K562 (cell line): ENCODE measurements around the gene CDKL1. TPM values are rescaled to one million over a fixed set of nuclear protein-coding genes. Genes with fewer than 3 reads are reported as not detected.

Source experiments
- ATAC-seq: fragments of 200-7000 bp; cut with Tn5 transposase; 3 replicates; pipeline ENCODE4 v1.9.1; 2020; ENCODE audit warnings: moderate library complexity
- BruUV-seq: library from RNA; stranded (reverse); fragments of 400-500 nt; replicated peaks from 2 replicates; lab custom pipeline; 2021; lab: Mats Ljungman, UMichigan
- CTCF ChIA-PET: fragments of 300-600 bp; formaldehyde crosslinking; extraction: SDS; loops from one replicate; lab custom pipeline; 2021; ENCODE audit warnings: low intra/inter-chr PET ratio; lab: Yijun Ruan, JAX
- POLR2A ChIA-PET: fragments of 300-600, 350-650 bp; sonication (Branson Sonifier 250); formaldehyde crosslinking; extraction: SDS; loops from one replicate; lab custom pipeline; 2021; ENCODE audit warnings: antibody characterized with exemption, inconsistent platforms; lab: Yijun Ruan, JAX
- DNase-seq, 4 experiments: peaks; one replicate each; pipeline versions ENCODE4 v3.0.0 to v3.0.0-alpha.2; 2011 to 2018; ENCODE audit warnings: low spot score in 3 of 4, mixed read lengths in 3 of 4; ENCODE audit errors: extremely low read depth in 1 of 4
- FAIRE-seq: peaks from 2 replicates; lab custom pipeline; 2011; peaks lifted over from hg19 to GRCh38; lab: Jason Lieb, UNC
- H2AFZ ChIP-seq: 2 replicates; pipeline ENCODE4 v1.6.0; 2011; ENCODE audit warnings: low read depth, low read length, control low read depth, inconsistent platforms
- H3K27ac ChIP-seq: fragments of 200-600 bp; 3 replicates; pipeline ENCODE4 v1.8.0; 2011; ENCODE audit warnings: low read depth, mild to moderate bottlenecking, control low read depth, inconsistent platforms, low read length, moderate library complexity, mixed read lengths; ENCODE audit errors: extremely low read depth
- H3K27me3 ChIP-seq, 2 experiments: fragments of 300-600 bp in 1 of 2; 2 replicates in 1 of 2; 3 replicates in 1 of 2; pipeline versions ENCODE4 v1.6.0 to v1.8.0; 2011; ENCODE audit warnings: inconsistent platforms in 2 of 2, low read length in 2 of 2, mild to moderate bottlenecking in 1 of 2, mixed read lengths in 1 of 2, moderate library complexity in 1 of 2; ENCODE audit not compliant: control insufficient read depth in 2 of 2, insufficient read depth in 2 of 2
- H3K36me3 ChIP-seq: fragments of 300-600 bp; 3 replicates; pipeline ENCODE4 v1.8.0; 2011; ENCODE audit warnings: mild to moderate bottlenecking, low read length, inconsistent platforms; ENCODE audit not compliant: control insufficient read depth, insufficient read depth
- H3K4me1 ChIP-seq, 2 experiments: fragments of 200-600 bp in 1 of 2; replicated peaks in 1 of 2; 2 replicates in 1 of 2; 3 replicates in 1 of 2; pipeline versions ENCODE4 v1.5.1 to v1.8.0; 2011; ENCODE audit warnings: inconsistent platforms in 2 of 2, low read length in 2 of 2, mild to moderate bottlenecking in 1 of 2, mixed read lengths in 1 of 2, moderate library complexity in 1 of 2; ENCODE audit not compliant: control insufficient read depth in 2 of 2, insufficient read depth in 2 of 2
- H3K4me2 ChIP-seq: 2 replicates; pipeline ENCODE4 v1.6.1; 2011; ENCODE audit warnings: low read length, control low read depth, inconsistent platforms, mixed read lengths; ENCODE audit not compliant: insufficient read depth
- H3K4me3 ChIP-seq: fragments of 200-600 bp; sonication (generic), shearing (Covaris generic); 2 replicates; pipeline ENCODE4 v1.5.1; 2016; ENCODE audit warnings: control low read depth, inconsistent platforms
- H3K79me2 ChIP-seq: fragments of 200-600 bp; 3 replicates; pipeline ENCODE4 v1.8.0; 2011; ENCODE audit warnings: low read length, inconsistent platforms; ENCODE audit not compliant: control insufficient read depth, insufficient read depth
- H3K9ac ChIP-seq, 2 experiments: 2 replicates each; pipeline versions ENCODE4 v1.6.0 to v1.6.1; 2011; ENCODE audit warnings: low read depth in 2 of 2, low read length in 2 of 2, control low read depth in 1 of 2, inconsistent platforms in 1 of 2, mild to moderate bottlenecking in 1 of 2, mixed read lengths in 1 of 2; ENCODE audit not compliant: insufficient read depth in 1 of 2
- H3K9me1 ChIP-seq: one replicate; pipeline ENCODE4 v1.6.0; 2011; ENCODE audit warnings: inconsistent platforms, mild to moderate bottlenecking, low read length, moderate library complexity; ENCODE audit not compliant: control insufficient read depth, insufficient read depth
- H3K9me3 ChIP-seq: replicated peaks from 2 replicates; pipeline ENCODE4 v1.5.1; 2011; ENCODE audit warnings: low read depth, low read length, inconsistent platforms; ENCODE audit not compliant: control insufficient read depth, insufficient read depth
- H4K20me1 ChIP-seq: replicated peaks from 2 replicates; pipeline ENCODE4 v1.6.1; 2011; ENCODE audit warnings: low read length, inconsistent platforms, mixed read lengths; ENCODE audit not compliant: control insufficient read depth, insufficient read depth
- ARID2 ChIP-seq: fragments of 450-650 bp; IDR thresholded peaks from 2 replicates; pipeline ENCODE4 v1.6.1; 2017; ENCODE audit warnings: antibody characterized with exemption, mild to moderate bottlenecking
- CEBPG ChIP-seq, 3 experiments: fragments of 200-800 bp in 1 of 3; sonication (Bioruptor generic) in 1 of 3; sonication (generic) in 1 of 3; formaldehyde crosslinking in 1 of 3; IDR thresholded peaks in 2 of 3; conservative IDR thresholded peaks in 1 of 3; 2 replicates each; pipeline versions ENCODE4 v1.6.1 to v1.8.0; 2016 to 2022; ENCODE audit warnings: missing compliant biosample characterization in 2 of 3, missing genetic modification characterization in 2 of 3, mild to moderate bottlenecking in 1 of 3, missing genetic modification reagents in 1 of 3
- EP300 ChIP-seq: IDR thresholded peaks from 2 replicates; pipeline ENCODE4 v1.6.1; 2012; ENCODE audit warnings: low read length, improper control_type of control experiment
- EZH2 ChIP-seq: IDR thresholded peaks from 2 replicates; pipeline ENCODE4 v1.6.1; 2012; ENCODE audit warnings: low read depth, mild to moderate bottlenecking, inconsistent platforms, low read length, borderline replicate concordance
- HLTF ChIP-seq: fragments of 450-650 bp; IDR thresholded peaks from 2 replicates; pipeline ENCODE4 v1.6.1; 2016
- NONO ChIP-seq, 2 experiments: fragments of 200-400 bp in 1 of 2; fragments of 450-650 bp in 1 of 2; formaldehyde crosslinking in 1 of 2; IDR thresholded peaks; 2 replicates each; pipeline ENCODE4 v1.6.1; 2017; ENCODE audit warnings: low read depth in 2 of 2, mild to moderate bottlenecking in 2 of 2, moderate library complexity in 2 of 2, low read length in 1 of 2
- PHB2 ChIP-seq: fragments of 450-650 bp; IDR thresholded peaks from 2 replicates; pipeline ENCODE4 v1.6.1; 2017; ENCODE audit warnings: low read depth
- RBM34 ChIP-seq: fragments of 200-400 bp; formaldehyde crosslinking; IDR thresholded peaks from 2 replicates; pipeline ENCODE4 v1.6.1; 2018; ENCODE audit warnings: low read length, borderline replicate concordance; ENCODE audit not compliant: insufficient read depth
- USF2 ChIP-seq: sonication (generic); formaldehyde crosslinking; IDR thresholded peaks from 2 replicates; pipeline ENCODE4 v1.5.0; 2020; ENCODE audit warnings: missing genetic modification reagents
- ZBTB9 ChIP-seq: fragments of 450-650 bp; formaldehyde crosslinking; IDR thresholded peaks from 2 replicates; pipeline ENCODE4 v1.4.0; 2020; ENCODE audit warnings: mild to moderate bottlenecking, moderate library complexity
- ZNF143 ChIP-seq: sonication (generic); formaldehyde crosslinking; IDR thresholded peaks from 2 replicates; pipeline ENCODE4 v1.9.0; 2022; ENCODE audit warnings: mild to moderate bottlenecking, missing genetic modification reagents
- ZNF175 ChIP-seq: fragments of 200-800 bp; sonication (Bioruptor generic); IDR thresholded peaks from 2 replicates; pipeline ENCODE4 v1.6.1; 2016; ENCODE audit warnings: low read depth, mild to moderate bottlenecking, missing genetic modification characterization, missing compliant biosample characterization
- WGBS: fragments of 100-300 bp; shearing (Covaris generic); methylation state at CpG from one replicate; pipeline ENCODE4 v1.1.6; 2016; ENCODE audit warnings: low coverage, mixed read lengths; ENCODE audit not compliant: insufficient coverage; ENCODE audit errors: missing lambda C conversion rate; 5-methylcytosine and 5-hydroxymethylcytosine counted together
- in situ Hi-C: fragments of 300-500 bp; cut with MboI; formaldehyde crosslinking; loops from 4 replicates; pipeline ENCODE4 v1.15.0; 2018; ENCODE audit warnings: inconsistent platforms, mixed read lengths
- intact Hi-C: fragments of 100-400 bp; cut with micrococcal nuclease; formaldehyde crosslinking; loops from 2 replicates; pipeline ENCODE4 v1.14.2; 2022
- polyA plus RNA-seq, 8 experiments: library from polyadenylated mRNA; depleted of rRNA in 4 of 8; stranded (reverse) in 5 of 8; unstranded in 3 of 8; fragments of >200 nt; fragmentation: Nextera tagmentation in 2 of 8; fragmentation: Illumina TruSeq in 1 of 8; extraction: Ambion mirVana in 2 of 8; extraction: Trizol in 1 of 8; gene quantifications; 2 replicates each; pipeline versions ENCODE4 v1.2.1 to v1.2.3, GENCODE V29; 2011 to 2014; ENCODE audit warnings: inconsistent platforms in 1 of 8, missing spikeins in 1 of 8
- total RNA-seq, 7 experiments: library from RNA; depleted of rRNA in 6 of 7; stranded (reverse); fragments of >200 nt in 6 of 7; fragmentation: Illumina TruSeq in 2 of 7; extraction: Trizol in 2 of 7; gene quantifications; 2 replicates each; pipeline versions ENCODE4 v1.2.1 to v1.2.3, GENCODE V29; 2011 to 2021; ENCODE audit warnings: low replicate concordance in 1 of 7
- TF ChIP-seq, protein P1 (sequence below): fragments of 200-800 bp; sonication (Bioruptor generic); IDR thresholded peaks from 2 replicates; pipeline ENCODE4 v1.6.1; 2016; ENCODE audit warnings: missing genetic modification characterization, missing compliant biosample characterization

Gene CDKL1
- total and polyA plus RNA-seq, 9 of the 15 experiments (the other 6 are each of a cell fraction or from before 2014, with no cell fraction given), result 2.3 to 35.0 (median 7.5) TPM

GRCh38 chr14:50400461-50400860, 3.8 kb upstream of the CDKL1 start:
- no peaks in the 10 kb centered on the region for H4K20me1 ChIP-seq
- H3K9ac ChIP-seq, result no peak overlapping the region
- no peak overlapping the region for H3K4me3 ChIP-seq
- H3K27ac ChIP-seq, result no peak overlapping the region
- no peaks in the 10 kb centered on the region for H3K36me3 ChIP-seq
- H3K9me1 ChIP-seq, result no peaks in the 10 kb centered on the region
- 100% methylated on average over 2 of the region's 2 CpGs for WGBS
- H3K4me1 ChIP-seq, result peaks cover 2 to 15% of the 10 kb centered on the region in 2 experiments; a peak in 4 of 5 replicates
- H3K27me3 ChIP-seq, result no peaks in the 10 kb centered on the region
- no TSS peak for BruUV-seq
- H3K4me2 ChIP-seq, result no peak overlapping the region
- POLR2A ChIA-PET, result no interaction called here
- H3K9me3 ChIP-seq, result no peaks in the 10 kb centered on the region
- H3K79me2 ChIP-seq, result peaks cover 10% of the 10 kb centered on the region
- no peak for DNase-seq
- no peak for FAIRE-seq
- TF ChIP-seq PHB2 (no peak), RBM34 (no peak), ZNF143 (no peak), EZH2 (no peak), ZNF175 (CRISPR knock-in tag) (no peak), NONO (IDR thresholded peaks at IDR 0.05; ENCODE audit: low read depth in 2 of 2, low read length in 1 of 2) (no peak), EP300 (no peak), CEBPG (CRISPR knock-in tag; IDR thresholded peaks at IDR 0.05) (no peak), CEBPG (tag; conservative IDR thresholded peaks at IDR 0.05 in 1 of 2, IDR thresholded peaks at IDR 0.05 in 1 of 2) (no peak), ZBTB9 (CRISPR knock-in tag) (no peak), USF2 (CRISPR knock-in tag) (no peak), HLTF (no peak), ARID2 (no peak)
- TF ChIP-seq, protein P1, sequence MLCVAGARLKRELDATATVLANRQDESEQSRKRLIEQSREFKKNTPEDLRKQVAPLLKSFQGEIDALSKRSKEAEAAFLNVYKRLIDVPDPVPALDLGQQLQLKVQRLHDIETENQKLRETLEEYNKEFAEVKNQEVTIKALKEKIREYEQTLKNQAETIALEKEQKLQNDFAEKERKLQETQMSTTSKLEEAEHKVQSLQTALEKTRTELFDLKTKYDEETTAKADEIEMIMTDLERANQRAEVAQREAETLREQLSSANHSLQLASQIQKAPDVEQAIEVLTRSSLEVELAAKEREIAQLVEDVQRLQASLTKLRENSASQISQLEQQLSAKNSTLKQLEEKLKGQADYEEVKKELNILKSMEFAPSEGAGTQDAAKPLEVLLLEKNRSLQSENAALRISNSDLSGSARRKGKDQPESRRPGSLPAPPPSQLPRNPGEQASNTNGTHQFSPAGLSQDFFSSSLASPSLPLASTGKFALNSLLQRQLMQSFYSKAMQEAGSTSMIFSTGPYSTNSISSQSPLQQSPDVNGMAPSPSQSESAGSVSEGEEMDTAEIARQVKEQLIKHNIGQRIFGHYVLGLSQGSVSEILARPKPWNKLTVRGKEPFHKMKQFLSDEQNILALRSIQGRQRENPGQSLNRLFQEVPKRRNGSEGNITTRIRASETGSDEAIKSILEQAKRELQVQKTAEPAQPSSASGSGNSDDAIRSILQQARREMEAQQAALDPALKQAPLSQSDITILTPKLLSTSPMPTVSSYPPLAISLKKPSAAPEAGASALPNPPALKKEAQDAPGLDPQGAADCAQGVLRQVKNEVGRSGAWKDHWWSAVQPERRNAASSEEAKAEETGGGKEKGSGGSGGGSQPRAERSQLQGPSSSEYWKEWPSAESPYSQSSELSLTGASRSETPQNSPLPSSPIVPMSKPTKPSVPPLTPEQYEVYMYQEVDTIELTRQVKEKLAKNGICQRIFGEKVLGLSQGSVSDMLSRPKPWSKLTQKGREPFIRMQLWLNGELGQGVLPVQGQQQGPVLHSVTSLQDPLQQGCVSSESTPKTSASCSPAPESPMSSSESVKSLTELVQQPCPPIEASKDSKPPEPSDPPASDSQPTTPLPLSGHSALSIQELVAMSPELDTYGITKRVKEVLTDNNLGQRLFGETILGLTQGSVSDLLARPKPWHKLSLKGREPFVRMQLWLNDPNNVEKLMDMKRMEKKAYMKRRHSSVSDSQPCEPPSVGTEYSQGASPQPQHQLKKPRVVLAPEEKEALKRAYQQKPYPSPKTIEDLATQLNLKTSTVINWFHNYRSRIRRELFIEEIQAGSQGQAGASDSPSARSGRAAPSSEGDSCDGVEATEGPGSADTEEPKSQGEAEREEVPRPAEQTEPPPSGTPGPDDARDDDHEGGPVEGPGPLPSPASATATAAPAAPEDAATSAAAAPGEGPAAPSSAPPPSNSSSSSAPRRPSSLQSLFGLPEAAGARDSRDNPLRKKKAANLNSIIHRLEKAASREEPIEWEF (CRISPR knock-in tag), result no peak
- no peak overlapping the region for H2AFZ ChIP-seq
- intact Hi-C loops (no loop called here), in situ Hi-C loops (no loop called here)
- CTCF ChIA-PET, result no interaction called here
- no peak for ATAC-seq
